ENCODE measurements around the gene NTHL1. TPM values are rescaled to one million over a fixed set of nuclear protein-coding genes. Genes with fewer than 3 reads are reported as not detected.

NTHL1 gene
- total RNA-seq, 1 experiment from 2014 or later: 39.8 TPM

DNA sequence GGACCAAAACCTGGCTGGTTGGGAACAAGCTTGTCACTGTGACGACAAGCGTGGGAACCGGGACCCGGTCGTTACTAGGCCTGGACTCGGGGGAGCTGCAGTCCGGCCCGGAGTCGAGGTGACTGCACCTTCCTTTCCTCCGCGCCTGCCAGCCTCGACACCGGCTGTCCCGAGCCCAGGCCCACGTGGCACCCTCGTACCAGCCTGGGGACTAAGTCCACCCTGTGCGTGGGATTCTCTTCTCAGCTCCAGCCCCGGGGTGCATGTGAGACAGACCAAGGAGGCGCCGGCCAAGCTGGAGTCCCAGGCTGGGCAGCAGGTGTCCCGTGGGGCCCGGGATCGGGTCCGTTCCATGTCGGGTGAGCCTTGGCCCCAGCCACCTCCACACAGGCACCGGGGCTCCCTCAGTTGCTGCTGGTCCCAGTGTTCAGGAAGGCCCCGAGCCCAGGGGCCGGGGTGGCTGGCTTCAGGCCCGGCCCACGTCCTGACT lies 31.7 kb upstream of the NTHL1 start:
- ATAC-seq (no peak), DNase-seq (ENCODE audit: low read depth, low spot score) (no peak)
- no peak overlapping the region for H3K27ac ChIP-seq (ENCODE audit: low read length)
- BruUV-seq (replicated peaks): no TSS peak
- in situ Hi-C loops (cut with HindIII; ENCODE audit: low pct_unique_long_range_greater_than_20kb, low sequenced_read_pairs) (no loop called here), intact Hi-C loops (cut with micrococcal nuclease; ENCODE audit: unreplicated experiment) (no loop called here)
- no peaks in the 10 kb centered on the region for H3K9me3 ChIP-seq (ENCODE audit: control insufficient read depth, insufficient read depth, low read depth, low read length)
- no peaks in the 10 kb centered on the region for H3K36me3 ChIP-seq (ENCODE audit: control insufficient read depth, insufficient read depth, low read length)
- no peaks in the 10 kb centered on the region for H3K4me1 ChIP-seq (ENCODE audit: control insufficient read depth, insufficient read depth, low read length)
- H3K27me3 ChIP-seq (ENCODE audit: control insufficient read depth, insufficient read depth, low read length): no peaks in the 10 kb centered on the region
- H3K4me3 ChIP-seq (ENCODE audit: low read depth in 2 of 2, low read length in 2 of 2): no peak overlapping the region
- TF ChIP-seq, protein P1, sequence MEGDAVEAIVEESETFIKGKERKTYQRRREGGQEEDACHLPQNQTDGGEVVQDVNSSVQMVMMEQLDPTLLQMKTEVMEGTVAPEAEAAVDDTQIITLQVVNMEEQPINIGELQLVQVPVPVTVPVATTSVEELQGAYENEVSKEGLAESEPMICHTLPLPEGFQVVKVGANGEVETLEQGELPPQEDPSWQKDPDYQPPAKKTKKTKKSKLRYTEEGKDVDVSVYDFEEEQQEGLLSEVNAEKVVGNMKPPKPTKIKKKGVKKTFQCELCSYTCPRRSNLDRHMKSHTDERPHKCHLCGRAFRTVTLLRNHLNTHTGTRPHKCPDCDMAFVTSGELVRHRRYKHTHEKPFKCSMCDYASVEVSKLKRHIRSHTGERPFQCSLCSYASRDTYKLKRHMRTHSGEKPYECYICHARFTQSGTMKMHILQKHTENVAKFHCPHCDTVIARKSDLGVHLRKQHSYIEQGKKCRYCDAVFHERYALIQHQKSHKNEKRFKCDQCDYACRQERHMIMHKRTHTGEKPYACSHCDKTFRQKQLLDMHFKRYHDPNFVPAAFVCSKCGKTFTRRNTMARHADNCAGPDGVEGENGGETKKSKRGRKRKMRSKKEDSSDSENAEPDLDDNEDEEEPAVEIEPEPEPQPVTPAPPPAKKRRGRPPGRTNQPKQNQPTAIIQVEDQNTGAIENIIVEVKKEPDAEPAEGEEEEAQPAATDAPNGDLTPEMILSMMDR (IDR thresholded peaks at IDR 0.05): no peak
- TF ChIP-seq POLR2AphosphoS5 (IDR thresholded peaks at IDR 0.05; ENCODE audit: low read depth, low read length): no peak
- no peak for TF ChIP-seq TCF7L2 (IDR thresholded peaks at IDR 0.05; ENCODE audit: low read depth, low read length)
- TF ChIP-seq REST (IDR thresholded peaks at IDR 0.05; ENCODE audit: insufficient read depth in 1 of 2, low read depth in 2 of 2, low read length in 1 of 2): no peak
- no peak for TF ChIP-seq SIN3A (IDR thresholded peaks at IDR 0.05; ENCODE audit: borderline replicate concordance, insufficient read depth, low read depth, low read length)
- CTCF ChIA-PET: interaction anchor here (0.7 kb wide), 1 partner anchor 27 kb away, joined by 13 read pairs; no protein-coding TSS in a partner anchor
- POLR2A ChIA-PET: no interaction called here

DNA sequence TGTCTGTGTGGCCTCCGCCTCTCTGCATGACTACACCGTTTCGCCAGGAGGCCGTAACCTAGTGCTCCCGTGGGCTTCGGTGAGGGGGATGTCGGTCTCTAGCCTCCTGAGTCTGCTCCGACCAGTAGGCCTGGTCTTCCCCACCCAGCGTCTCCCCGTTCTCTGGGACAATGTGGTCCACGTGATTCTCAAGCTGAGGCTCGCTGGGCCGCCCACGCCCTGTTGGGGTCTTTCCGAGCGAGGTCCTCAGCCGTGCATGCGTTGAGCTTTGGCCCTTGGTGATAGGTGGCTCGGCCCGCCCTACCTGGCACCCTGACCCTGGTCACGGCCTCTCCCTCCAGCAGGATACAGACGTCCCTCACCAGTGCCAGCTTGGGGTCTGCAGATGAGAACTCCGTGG lies 31.1 kb upstream of the NTHL1 start:
- Histone ChIP-seq H3K4me3 (ENCODE audit: low read depth in 2 of 2, low read length in 2 of 2) (no peak overlapping the region), H3K27ac (ENCODE audit: low read length) (no peak overlapping the region), H3K36me3 (ENCODE audit: control insufficient read depth, insufficient read depth, low read length) (no peaks in the 10 kb centered on the region), H3K27me3 (ENCODE audit: control insufficient read depth, insufficient read depth, low read length) (no peaks in the 10 kb centered on the region), H3K4me1 (ENCODE audit: control insufficient read depth, insufficient read depth, low read length) (no peaks in the 10 kb centered on the region), H3K9me3 (ENCODE audit: control insufficient read depth, insufficient read depth, low read depth, low read length) (no peaks in the 10 kb centered on the region)
- ChIA-PET POLR2A (no interaction called here), CTCF (no interaction called here)
- intact Hi-C loops (cut with micrococcal nuclease; ENCODE audit: unreplicated experiment): no loop called here
- TF ChIP-seq SIN3A (IDR thresholded peaks at IDR 0.05; ENCODE audit: borderline replicate concordance, insufficient read depth, low read depth, low read length): no peak
- no peak for TF ChIP-seq TCF7L2 (IDR thresholded peaks at IDR 0.05; ENCODE audit: low read depth, low read length)
- TF ChIP-seq POLR2AphosphoS5 (IDR thresholded peaks at IDR 0.05; ENCODE audit: low read depth, low read length): no peak
- TF ChIP-seq, protein P1 (IDR thresholded peaks at IDR 0.05): no peak
- TF ChIP-seq REST (IDR thresholded peaks at IDR 0.05; ENCODE audit: insufficient read depth in 1 of 2, low read depth in 2 of 2, low read length in 1 of 2): no peak
- BruUV-seq (replicated peaks): no TSS peak
- in situ Hi-C loops (cut with HindIII; ENCODE audit: low pct_unique_long_range_greater_than_20kb, low sequenced_read_pairs): no loop called here
- no peak for ATAC-seq
- DNase-seq (ENCODE audit: low read depth, low spot score): no peak
